ENCODE results near the gene TIGD4. TPM values are rescaled to one million over a fixed set of nuclear protein-coding genes. Genes with fewer than 3 reads are reported as not detected.

TIGD4 gene
- total and polyA plus RNA-seq, 2 experiments from 2014 or later: 0.55 to 1.5 TPM

DNA sequence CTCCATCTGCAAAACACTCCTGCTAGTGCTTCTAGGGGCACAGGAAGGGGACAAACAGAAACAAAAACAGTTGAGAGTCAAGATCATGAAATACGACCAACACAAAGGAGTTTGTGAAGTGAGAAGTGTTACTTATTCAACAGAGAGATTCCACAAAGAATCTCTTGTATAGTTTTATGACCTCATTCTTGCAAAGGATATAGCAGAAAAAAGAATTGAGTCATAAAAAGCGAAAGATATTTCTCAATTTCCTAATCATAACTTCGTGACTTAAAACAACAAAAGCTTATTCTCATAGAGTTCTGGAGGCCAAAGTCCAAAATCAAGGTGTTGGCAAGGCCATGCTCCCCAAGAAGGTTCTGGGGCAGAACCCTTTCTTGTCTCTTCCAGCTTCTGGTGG is 40.7 kb downstream of the TIGD4 start:
- no peak overlapping the region for H3K4me3 ChIP-seq
- TF ChIP-seq CTCF (IDR thresholded peaks at IDR 0.05; ENCODE audit: low read depth, low read length): no peak
- DNase-seq (ENCODE audit: low read depth in 1 of 2, low spot score in 1 of 2): peak in 1 of 2 donors; percentile 37

GRCh38 chr4:152735906-152736305 is 43.6 kb downstream of the TIGD4 start:
- H3K9me3 ChIP-seq (ENCODE audit: low read depth): no peaks in the 10 kb centered on the region
- H3K4me3 ChIP-seq: no peak overlapping the region
- no peak for TF ChIP-seq CTCF (IDR thresholded peaks at IDR 0.05; ENCODE audit: low read depth, low read length)
- H3K4me1 ChIP-seq (ENCODE audit: low read depth): no peaks in the 10 kb centered on the region
- H3K27me3 ChIP-seq: no peaks in the 10 kb centered on the region
- H3K27ac ChIP-seq: no peak overlapping the region
- DNase-seq (ENCODE audit: low read depth in 1 of 2, low spot score in 1 of 2): no peak
- H3K36me3 ChIP-seq: no peaks in the 10 kb centered on the region

More for the DNA sequence above, 40.7 kb downstream of the TIGD4 start:
- no peak overlapping the region for H3K27ac ChIP-seq
- H3K27me3 ChIP-seq: no peaks in the 10 kb centered on the region
- no peaks in the 10 kb centered on the region for H3K9me3 ChIP-seq (ENCODE audit: low read depth)
- no peaks in the 10 kb centered on the region for H3K4me1 ChIP-seq (ENCODE audit: low read depth)
- H3K36me3 ChIP-seq: no peaks in the 10 kb centered on the region

DNA sequence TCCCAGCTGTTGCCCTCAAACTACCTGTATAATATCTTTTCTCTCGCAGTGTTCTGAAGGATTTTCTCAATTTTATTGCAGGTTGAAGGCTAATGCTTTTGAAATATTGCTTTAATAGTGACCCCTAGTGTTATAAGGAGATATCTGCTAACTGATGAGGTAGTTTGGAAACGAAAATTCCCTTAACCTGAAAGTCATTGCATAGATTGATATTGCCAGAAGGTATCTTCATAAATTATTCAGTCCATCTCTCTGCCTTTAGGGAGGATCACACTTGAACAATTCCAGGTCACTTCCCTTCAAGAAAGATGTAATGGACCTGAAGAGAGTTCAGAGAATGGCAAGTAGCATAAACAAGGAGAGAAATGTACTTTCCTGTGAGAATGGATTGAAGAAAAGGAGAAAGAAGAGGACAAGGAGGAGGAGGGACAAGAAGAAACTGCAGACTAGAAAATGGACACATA is 44.1 kb downstream of the TIGD4 start:
- Histone ChIP-seq H3K27me3 (no peaks in the 10 kb centered on the region), H3K4me1 (ENCODE audit: low read depth) (no peaks in the 10 kb centered on the region), H3K9me3 (ENCODE audit: low read depth) (no peaks in the 10 kb centered on the region), H3K4me3 (no peak overlapping the region), H3K27ac (no peak overlapping the region), H3K36me3 (no peaks in the 10 kb centered on the region)
- peak; percentile 35 to 46 for DNase-seq (ENCODE audit: low read depth in 1 of 2, low spot score in 1 of 2)
- peak; percentile 55 for TF ChIP-seq CTCF (IDR thresholded peaks at IDR 0.05; ENCODE audit: low read depth, low read length)

- Histone ChIP-seq H3K9me3 (ENCODE audit: low read depth) (no peaks in the 10 kb centered on the region), H3K36me3 (no peaks in the 10 kb centered on the region), H3K27ac (no peak overlapping the region), H3K4me3 (no peak overlapping the region), H3K4me1 (ENCODE audit: low read depth) (no peaks in the 10 kb centered on the region), H3K27me3 (no peaks in the 10 kb centered on the region)
- no peak for TF ChIP-seq CTCF (IDR thresholded peaks at IDR 0.05; ENCODE audit: low read depth, low read length)
- no peak for DNase-seq (ENCODE audit: low read depth in 1 of 2, low spot score in 1 of 2)
Observed at GRCh38 chr4:152734699-152735050, 44.9 kb downstream of the TIGD4 start.

DNA sequence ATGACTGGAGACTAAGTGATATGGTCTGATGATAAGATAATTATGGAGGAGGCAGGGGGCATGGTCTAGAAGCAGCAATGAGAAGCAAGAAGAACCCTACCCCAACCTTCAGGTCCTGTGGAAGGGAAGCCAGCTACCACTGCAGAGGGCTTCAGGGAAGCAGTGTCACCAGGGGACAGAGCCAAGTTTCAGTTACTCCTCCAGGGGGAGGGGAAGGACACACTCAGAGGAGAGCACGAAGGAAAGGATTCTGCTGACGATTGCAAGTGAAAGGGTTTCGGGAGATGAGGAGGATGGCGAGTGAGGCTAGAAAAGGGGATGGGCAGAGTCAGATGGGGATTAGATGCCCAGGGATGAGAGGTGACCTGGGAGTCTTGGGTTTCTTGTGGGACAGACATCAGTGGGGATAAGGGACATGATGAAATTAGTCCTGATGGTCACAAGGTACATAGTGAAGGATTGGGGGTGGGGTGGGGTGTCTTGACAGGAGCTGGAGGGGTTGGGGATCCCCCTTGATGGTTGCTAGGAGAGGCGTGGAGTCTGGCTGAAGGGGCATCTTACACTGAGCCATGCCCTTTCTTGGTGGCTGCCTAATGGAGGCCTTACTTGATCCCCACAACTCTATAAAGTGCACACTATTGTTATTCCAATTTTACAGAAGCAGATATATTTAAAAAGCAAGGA is 45.4 kb downstream of the TIGD4 start:
- Histone ChIP-seq H3K36me3 (no peaks in the 10 kb centered on the region), H3K4me3 (no peak overlapping the region)
- TF ChIP-seq CTCF (IDR thresholded peaks at IDR 0.05; ENCODE audit: low read depth, low read length): no peak

More for the DNA sequence above, 45.4 kb downstream of the TIGD4 start:
- Histone ChIP-seq H3K27me3 (no peaks in the 10 kb centered on the region), H3K4me1 (ENCODE audit: low read depth) (no peaks in the 10 kb centered on the region), H3K27ac (no peak overlapping the region), H3K9me3 (ENCODE audit: low read depth) (no peaks in the 10 kb centered on the region)
- DNase-seq (ENCODE audit: low read depth in 1 of 2, low spot score in 1 of 2): no peak

All from cardiac muscle cell (in vitro differentiated cells and primary cell).